Osteocyte (in vitro differentiated cells): ENCODE data around the gene IBA57. TPM values are rescaled to one million over a fixed set of nuclear protein-coding genes. Genes with fewer than 3 reads are reported as not detected.

Source experiments
- DNase-seq: peaks from one replicate; pipeline ENCODE4 v3.0.0; 2021; ENCODE audit warnings: mixed read lengths; ENCODE audit not compliant: unreplicated experiment; ENCODE audit errors: extremely low spot score
- H3K27ac Mint-ChIP-seq: one replicate; pipeline ENCODE4 v1.8.0; 2021; ENCODE audit warnings: mild to moderate bottlenecking, mixed read lengths; ENCODE audit not compliant: unreplicated experiment
- H3K27me3 Mint-ChIP-seq: one replicate; pipeline ENCODE4 v1.8.0; 2021; ENCODE audit warnings: mixed read lengths; ENCODE audit not compliant: unreplicated experiment
- H3K36me3 Mint-ChIP-seq: one replicate; pipeline ENCODE4 v1.8.0; 2021; ENCODE audit warnings: mixed read lengths; ENCODE audit not compliant: unreplicated experiment
- H3K4me1 Mint-ChIP-seq: one replicate; pipeline ENCODE4 v1.8.0; 2021; ENCODE audit warnings: mixed read lengths; ENCODE audit not compliant: unreplicated experiment
- H3K4me3 Mint-ChIP-seq: one replicate; pipeline ENCODE4 v1.8.0; 2021; ENCODE audit warnings: mild to moderate bottlenecking, moderate library complexity, mixed read lengths; ENCODE audit not compliant: unreplicated experiment
- H3K9me3 Mint-ChIP-seq: one replicate; pipeline ENCODE4 v1.8.0; 2021; ENCODE audit warnings: mixed read lengths; ENCODE audit not compliant: unreplicated experiment
- total RNA-seq: library from RNA; stranded (reverse); gene quantifications from 2 replicates; pipeline ENCODE4 v1.2.1, GENCODE V29; 2021
- TF ChIP-seq, protein P1 (sequence below): fragments of 200-600 bp; sonication (generic); IDR thresholded peaks from 2 replicates; pipeline ENCODE4 v1.5.0; 2021; ENCODE audit warnings: antibody characterized with exemption, mild to moderate bottlenecking, moderate library complexity

IBA57 gene
- total RNA-seq, 1 donor from 2014 or later, result 8.1 TPM

DNA sequence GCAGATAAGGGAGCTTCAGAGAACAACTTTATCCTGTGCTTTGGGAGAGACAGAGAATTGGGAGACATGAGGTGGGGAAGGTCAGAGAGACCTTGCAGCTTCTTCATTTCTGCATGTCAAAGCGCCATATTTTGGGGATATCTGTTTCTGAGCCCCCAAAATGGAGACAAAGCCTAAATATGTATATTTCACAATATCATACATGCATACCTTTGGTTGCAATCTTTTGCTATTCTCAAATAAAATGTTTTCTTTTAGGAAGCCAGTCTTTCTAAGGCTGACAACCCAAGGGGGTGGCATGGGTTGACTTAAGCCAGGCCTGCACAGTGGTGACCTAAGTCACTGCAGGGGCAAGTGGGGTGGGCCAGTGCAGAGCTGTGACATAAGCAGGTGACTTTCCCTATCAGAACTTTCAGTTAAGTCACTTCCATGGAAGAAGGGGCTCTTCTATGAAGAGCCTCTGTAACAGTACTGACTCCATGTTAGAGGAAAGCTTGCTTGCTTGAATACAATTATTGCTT is 42.6 kb upstream of the IBA57 start:
- DNase-seq, result no peak
- no peak overlapping the region for H3K27ac Mint-ChIP-seq
- peaks cover 49% of the 10 kb centered on the region for H3K27me3 Mint-ChIP-seq
- H3K36me3 Mint-ChIP-seq, result no peaks in the 10 kb centered on the region
- TF ChIP-seq, protein P1, sequence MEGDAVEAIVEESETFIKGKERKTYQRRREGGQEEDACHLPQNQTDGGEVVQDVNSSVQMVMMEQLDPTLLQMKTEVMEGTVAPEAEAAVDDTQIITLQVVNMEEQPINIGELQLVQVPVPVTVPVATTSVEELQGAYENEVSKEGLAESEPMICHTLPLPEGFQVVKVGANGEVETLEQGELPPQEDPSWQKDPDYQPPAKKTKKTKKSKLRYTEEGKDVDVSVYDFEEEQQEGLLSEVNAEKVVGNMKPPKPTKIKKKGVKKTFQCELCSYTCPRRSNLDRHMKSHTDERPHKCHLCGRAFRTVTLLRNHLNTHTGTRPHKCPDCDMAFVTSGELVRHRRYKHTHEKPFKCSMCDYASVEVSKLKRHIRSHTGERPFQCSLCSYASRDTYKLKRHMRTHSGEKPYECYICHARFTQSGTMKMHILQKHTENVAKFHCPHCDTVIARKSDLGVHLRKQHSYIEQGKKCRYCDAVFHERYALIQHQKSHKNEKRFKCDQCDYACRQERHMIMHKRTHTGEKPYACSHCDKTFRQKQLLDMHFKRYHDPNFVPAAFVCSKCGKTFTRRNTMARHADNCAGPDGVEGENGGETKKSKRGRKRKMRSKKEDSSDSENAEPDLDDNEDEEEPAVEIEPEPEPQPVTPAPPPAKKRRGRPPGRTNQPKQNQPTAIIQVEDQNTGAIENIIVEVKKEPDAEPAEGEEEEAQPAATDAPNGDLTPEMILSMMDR, result no peak
- no peaks in the 10 kb centered on the region for H3K4me1 Mint-ChIP-seq
- H3K4me3 Mint-ChIP-seq, result no peak overlapping the region
- H3K9me3 Mint-ChIP-seq, result peaks cover 3% of the 10 kb centered on the region

DNA sequence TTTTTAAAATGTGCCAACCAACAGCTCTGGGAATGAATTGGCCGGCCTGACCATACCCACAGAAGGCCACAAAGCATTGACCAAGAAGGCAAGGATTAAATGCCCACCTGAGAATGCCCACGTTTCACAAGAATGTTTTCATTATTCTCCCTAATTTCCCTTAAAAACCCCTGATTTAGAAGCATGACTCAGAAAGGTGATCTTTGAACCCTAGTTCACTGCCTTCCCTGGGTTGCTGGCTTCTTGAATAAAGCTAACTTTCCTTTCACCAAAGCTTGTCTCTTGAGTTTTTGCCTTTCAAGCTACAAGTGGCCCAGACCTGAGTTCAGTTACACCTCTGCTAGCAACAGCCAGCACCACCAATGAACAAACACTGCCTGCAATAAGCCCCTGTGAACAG is 42.1 kb upstream of the IBA57 start:
- TF ChIP-seq, protein P1, result no peak
- no peaks in the 10 kb centered on the region for H3K9me3 Mint-ChIP-seq
- H3K27ac Mint-ChIP-seq, result no peak overlapping the region
- no peaks in the 10 kb centered on the region for H3K36me3 Mint-ChIP-seq
- no peak overlapping the region for H3K4me3 Mint-ChIP-seq
- no peak for DNase-seq
- peaks cover 52% of the 10 kb centered on the region for H3K27me3 Mint-ChIP-seq
- no peaks in the 10 kb centered on the region for H3K4me1 Mint-ChIP-seq

- DNase-seq, result no peak
- Mint-ChIP-seq H3K27ac (no peak overlapping the region), H3K27me3 (peaks cover 51% of the 10 kb centered on the region), H3K4me3 (no peak overlapping the region), H3K9me3 (no peaks in the 10 kb centered on the region), H3K36me3 (no peaks in the 10 kb centered on the region), H3K4me1 (no peaks in the 10 kb centered on the region)
- TF ChIP-seq, protein P1, result no peak
Observed at GRCh38 chr1:228125185-228125584, 40.4 kb upstream of the IBA57 start.

GRCh38 chr1:228131766-228132165 is 33.8 kb upstream of the IBA57 start:
- Mint-ChIP-seq H3K36me3 (no peaks in the 10 kb centered on the region), H3K4me3 (no peak overlapping the region), H3K4me1 (peaks cover 8% of the 10 kb centered on the region), H3K27ac (no peak overlapping the region), H3K9me3 (no peaks in the 10 kb centered on the region), H3K27me3 (peaks cover 46% of the 10 kb centered on the region)
- TF ChIP-seq, protein P1, result no peak
- no peak for DNase-seq

- H3K27me3 Mint-ChIP-seq, result peaks cover 43% of the 10 kb centered on the region
- H3K27ac Mint-ChIP-seq, result no peak overlapping the region
- H3K4me3 Mint-ChIP-seq, result no peak overlapping the region
- TF ChIP-seq, protein P1, result no peak
- no peaks in the 10 kb centered on the region for H3K9me3 Mint-ChIP-seq
- no peaks in the 10 kb centered on the region for H3K36me3 Mint-ChIP-seq
- H3K4me1 Mint-ChIP-seq, result peaks cover 9% of the 10 kb centered on the region
- no peak for DNase-seq
Observed at GRCh38 chr1:228134591-228134990, 31.0 kb upstream of the IBA57 start.
